Activated T-cell treated with anti-CD3 and anti-CD28 coated beads for 1 hour (primary cell): Measurements from ENCODE around the gene AGPAT3.

Source experiments
- DNase-seq: peaks from one replicate; pipeline ENCODE4 v3.0.0-alpha.2; 2020; ENCODE audit warnings: low read depth

Gene AGPAT3

GRCh38 chr21:43923391-43923790, 58.4 kb downstream of the AGPAT3 start:
- DNase-seq: no peak

DNA sequence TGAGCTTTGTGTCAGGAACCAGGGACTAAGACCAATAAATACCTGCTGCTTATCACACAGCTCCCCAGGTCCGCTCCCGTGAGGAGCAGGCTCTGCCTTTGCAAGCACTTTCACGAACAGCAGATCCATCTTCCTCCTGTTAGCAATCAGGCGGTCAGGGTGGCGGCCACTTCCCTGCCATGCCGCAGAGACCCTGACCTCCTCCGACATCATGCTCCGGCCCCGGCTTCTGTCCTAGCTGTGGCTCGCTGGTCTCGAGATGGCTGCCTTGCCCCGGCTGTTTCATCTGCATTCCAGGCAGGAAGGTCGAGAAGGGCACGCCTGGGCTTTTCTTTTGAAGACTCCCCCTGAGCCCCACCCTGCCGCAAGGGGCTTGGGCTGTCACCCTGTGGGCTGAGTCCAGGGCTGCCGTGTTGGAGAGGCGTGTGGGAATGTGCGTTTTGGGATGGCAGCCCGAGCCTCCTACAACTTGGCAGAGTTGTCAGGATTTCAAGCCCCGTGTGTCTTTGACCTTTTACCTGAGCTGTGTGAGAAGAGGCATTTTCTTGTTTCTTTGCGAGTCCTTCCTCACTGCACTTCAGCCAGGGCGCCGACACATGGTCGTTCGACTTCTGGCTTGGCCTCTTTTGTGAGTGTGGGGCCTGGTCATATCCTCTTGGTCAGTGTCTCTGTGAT, 59.5 kb downstream of the AGPAT3 start:
- no peak for DNase-seq

DNA sequence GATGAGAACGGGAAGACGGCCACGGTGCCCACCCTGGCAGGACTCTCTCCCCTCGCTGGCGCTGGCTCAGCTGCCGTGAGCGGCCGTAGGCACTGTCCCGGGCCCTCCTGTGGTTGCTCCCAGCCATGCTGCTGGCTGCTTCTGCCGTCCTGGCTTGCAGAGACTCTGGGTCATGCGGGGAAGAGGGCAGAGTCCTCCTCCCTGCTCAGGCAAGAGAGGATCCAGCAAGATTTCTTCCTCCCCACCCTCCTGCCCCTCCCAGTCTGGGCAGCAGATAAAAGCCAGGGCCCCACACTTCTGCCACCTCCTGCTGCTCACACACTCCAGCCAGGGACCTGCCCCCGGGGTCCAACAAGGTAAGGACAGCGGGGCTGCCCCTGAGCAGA, 60.1 kb downstream of the AGPAT3 start:
- DNase-seq: no peak

DNA sequence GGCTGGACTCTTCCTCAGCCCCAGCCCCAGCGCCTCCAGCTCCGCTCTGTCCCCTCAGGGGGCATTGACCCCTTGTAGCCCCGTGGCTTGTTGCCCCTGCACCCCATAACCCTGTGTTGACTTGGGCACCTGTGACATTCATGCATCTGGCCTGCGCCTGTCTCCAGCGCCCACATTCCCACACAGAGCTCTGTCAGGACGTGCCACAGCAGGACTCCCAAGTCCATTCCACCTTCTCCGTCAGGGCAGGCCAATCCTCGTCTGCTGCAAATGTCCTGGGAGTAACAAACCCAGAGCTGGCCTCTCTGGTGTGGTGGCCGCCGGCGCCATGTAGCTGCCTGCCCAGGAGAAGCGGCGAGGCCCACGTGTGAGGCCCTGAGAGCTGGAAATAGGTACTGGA, 60.6 kb downstream of the AGPAT3 start:
- DNase-seq: no peak

- no peak for DNase-seq
These were observed 61.2 kb downstream of the AGPAT3 start for GRCh38 chr21:43926196-43926595.

- no peak for DNase-seq
These were observed 62.7 kb downstream of the AGPAT3 start for GRCh38 chr21:43927591-43928221.

- no peak for DNase-seq
These were observed 63.5 kb downstream of the AGPAT3 start for GRCh38 chr21:43928222-43929125.

DNA sequence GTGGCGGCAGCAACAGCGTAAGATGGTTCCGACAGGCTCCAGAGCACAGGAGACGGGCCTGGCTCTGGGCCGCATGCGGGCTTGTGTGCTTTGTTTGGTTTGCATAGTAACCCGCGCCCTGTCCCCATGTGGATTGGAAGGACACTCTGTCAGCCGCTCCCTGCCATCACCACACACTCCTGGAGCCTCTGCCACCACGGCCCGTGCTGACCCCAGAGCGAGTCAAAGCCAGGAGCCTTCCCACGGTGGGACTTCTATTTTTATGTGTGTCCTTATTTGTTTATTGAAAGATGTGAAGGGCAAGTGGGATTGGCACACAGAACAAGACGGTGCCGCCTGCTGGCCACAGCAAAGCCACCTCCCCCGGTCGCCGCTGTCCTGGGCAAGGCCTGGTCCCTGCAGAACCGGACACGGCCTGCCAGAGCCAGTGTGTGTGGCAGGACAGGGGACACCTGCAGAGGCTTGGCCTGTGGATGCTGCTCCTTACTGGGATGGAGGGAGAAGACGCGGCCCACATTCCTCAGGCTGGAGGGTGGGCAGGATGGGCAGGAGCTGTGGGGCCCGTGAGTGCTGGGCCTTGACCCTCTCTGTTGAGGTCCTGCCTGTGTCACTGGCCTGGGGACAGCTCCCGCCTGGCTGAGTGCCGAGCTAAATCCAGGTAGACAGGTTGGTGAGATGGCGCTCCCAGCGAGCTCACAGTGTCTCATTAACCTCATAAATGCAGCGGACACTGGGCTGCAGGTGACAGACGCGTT, 64.4 kb downstream of the AGPAT3 start:
- no peak for DNase-seq

GRCh38 chr21:43930074-43930847, 65.2 kb downstream of the AGPAT3 start:
- no peak for DNase-seq

DNA sequence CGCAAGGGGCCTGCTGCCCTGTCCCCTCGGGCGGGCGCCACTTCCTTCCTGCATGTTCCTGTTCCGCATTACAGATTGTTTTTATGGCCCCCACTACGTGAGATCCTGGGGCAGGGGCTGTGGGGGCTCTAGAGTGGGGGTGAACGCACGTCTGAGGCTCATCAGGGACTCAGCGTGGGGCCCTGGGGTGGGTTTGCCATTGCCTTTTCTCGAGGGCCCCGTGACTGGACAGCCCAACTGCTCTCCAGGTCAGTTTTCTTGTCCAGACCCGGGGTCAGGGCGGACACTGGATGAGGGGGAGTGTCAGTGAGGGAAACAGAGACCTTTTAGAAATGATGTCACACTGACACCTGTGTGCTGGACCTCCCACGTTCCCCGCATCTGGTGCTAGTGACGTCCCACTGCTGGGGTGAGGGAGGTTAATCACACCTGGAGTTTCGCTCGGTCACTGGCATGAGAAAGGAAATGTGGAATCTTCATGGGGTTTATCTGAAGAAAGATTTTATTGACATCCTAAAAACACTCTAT, 65.9 kb downstream of the AGPAT3 start:
- DNase-seq: no peak

DNA sequence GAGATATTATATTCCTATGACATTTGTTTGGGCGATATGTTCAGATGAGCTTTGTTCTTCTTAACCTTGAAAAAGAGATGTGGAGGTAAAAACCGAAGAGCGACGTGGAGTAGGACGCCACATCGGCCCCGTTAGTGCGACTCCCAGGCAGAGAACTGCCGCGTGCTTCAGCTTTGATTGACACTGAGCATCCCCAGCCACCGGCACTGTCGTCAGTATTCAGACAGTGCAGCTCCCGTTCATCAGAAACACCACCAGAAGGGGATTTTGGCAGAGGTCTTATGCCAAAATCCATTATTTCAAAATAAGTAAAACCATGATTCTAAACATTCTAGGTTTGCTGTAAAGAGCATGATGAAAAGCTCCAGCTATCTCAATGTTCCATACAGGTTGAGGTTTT, 66.5 kb downstream of the AGPAT3 start:
- no peak for DNase-seq

- no peak for DNase-seq
These were observed 67.0 kb downstream of the AGPAT3 start for GRCh38 chr21:43932005-43932404.

DNA sequence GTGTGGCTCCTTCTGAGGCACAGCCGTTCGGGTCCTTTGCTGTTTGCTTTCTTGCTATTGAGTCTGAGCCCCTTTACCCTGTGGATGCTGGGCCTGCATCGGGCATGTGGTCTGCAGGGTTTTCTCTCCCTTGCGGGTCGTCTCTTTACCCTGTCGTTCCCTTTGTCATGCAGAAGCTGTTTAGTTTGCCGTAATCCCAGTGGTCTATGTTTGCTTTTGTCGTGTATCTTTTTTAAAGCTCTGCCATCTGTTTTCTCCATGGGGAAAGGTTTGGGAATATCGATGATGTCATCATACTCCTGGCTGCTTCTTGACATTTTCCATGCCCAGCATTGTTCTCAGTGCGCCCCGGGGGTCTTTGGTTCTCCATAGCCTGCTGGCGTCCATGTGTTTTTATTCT, 68.2 kb downstream of the AGPAT3 start:
- no peak for DNase-seq

- DNase-seq: no peak
These were observed 68.7 kb downstream of the AGPAT3 start for GRCh38 chr21:43933680-43934079.

GRCh38 chr21:43934116-43934515, 69.1 kb downstream of the AGPAT3 start:
- DNase-seq: no peak

DNA sequence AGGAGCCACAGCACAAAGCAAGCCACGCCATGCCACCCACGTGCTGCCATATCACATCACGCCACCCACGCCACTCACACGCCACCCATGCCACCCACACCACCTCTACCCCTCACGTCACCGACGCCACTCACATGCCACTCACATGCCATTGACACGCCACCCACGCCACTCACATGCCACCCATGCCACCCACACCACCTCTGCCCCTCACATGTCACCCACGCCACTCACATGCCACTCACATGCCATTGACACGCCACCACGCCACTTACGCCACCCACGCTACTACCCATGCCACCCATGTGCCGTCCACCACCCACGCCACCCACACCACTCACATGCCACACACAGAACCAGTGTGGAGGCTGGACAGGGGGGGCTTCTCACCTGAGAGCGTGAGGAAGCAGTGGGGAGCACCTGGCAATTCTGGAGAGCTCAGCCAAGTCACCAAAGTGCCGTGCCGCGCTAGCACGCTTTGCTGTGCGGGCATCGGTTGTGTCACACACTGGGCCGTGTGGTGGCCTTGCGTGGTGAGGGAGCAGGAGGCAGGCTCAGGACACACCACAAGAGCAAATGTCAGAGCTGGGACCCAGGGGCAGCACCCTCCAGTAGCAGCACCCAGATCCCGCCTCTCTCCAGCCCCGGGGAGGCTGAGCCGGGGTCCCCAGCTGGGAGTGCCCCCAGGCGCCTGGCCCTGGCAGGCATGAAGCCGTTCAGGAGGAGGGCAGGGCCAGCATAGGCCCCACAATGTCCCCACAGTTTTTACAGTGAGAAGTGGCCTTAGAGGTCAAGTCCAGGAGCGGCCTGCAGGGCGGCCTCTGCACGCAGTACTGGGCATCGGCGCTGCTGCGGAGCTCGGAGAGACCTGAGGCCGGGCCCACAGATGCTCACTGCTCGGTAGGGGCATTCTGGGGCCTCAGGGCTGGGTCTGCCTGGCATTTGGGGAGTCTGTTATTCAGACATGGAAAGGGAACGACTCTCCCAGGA, 70.0 kb downstream of the AGPAT3 start:
- DNase-seq: no peak

GRCh38 chr21:43935711-43936110, 70.7 kb downstream of the AGPAT3 start:
- DNase-seq: no peak

GRCh38 chr21:43936247-43936967, 71.4 kb downstream of the AGPAT3 start:
- no peak for DNase-seq
